Astrocyte (in vitro differentiated cells and primary cell): Measurements from ENCODE around the gene SNX5. TPM values are rescaled to one million over a fixed set of nuclear protein-coding genes. Genes with fewer than 3 reads are reported as not detected.
A peak's percentile ranks its signal among the peaks of the same experiment; 100 is the strongest.

Source experiments
- DNase-seq: peaks from one replicate; pipeline ENCODE4 v3.0.0-alpha.2; 2010; ENCODE audit warnings: low read depth
- FAIRE-seq: peaks from 2 replicates; lab custom pipeline; 2011; peaks lifted over from hg19 to GRCh38; lab: Jason Lieb, UNC
- H2AFZ ChIP-seq: 2 replicates; pipeline ENCODE4 v1.6.0; 2012; ENCODE audit warnings: low read depth, low read length, inconsistent platforms
- H3K27ac ChIP-seq: 2 replicates; pipeline ENCODE4 v1.5.1; 2011; ENCODE audit warnings: low read depth, low read length, inconsistent platforms
- H3K27me3 ChIP-seq: 2 replicates; pipeline ENCODE4 v1.6.0; 2011; ENCODE audit warnings: low read length, inconsistent platforms; ENCODE audit not compliant: insufficient read depth
- H3K36me3 ChIP-seq: 2 replicates; pipeline ENCODE4 v1.5.1; 2011; ENCODE audit warnings: low read length, inconsistent platforms; ENCODE audit not compliant: insufficient read depth
- H3K4me1 ChIP-seq: 2 replicates; pipeline ENCODE4 v1.5.1; 2011; ENCODE audit warnings: low read length, inconsistent platforms; ENCODE audit not compliant: insufficient read depth
- H3K4me2 ChIP-seq: 2 replicates; pipeline ENCODE4 v1.6.0; 2012; ENCODE audit warnings: low read length, inconsistent platforms
- H3K4me3 ChIP-seq: 2 replicates; pipeline ENCODE4 v1.5.1; 2011; ENCODE audit warnings: low read depth, mild to moderate bottlenecking, low read length, inconsistent platforms; ENCODE audit not compliant: insufficient read depth
- H3K79me2 ChIP-seq: 2 replicates; pipeline ENCODE4 v1.6.0; 2012; ENCODE audit warnings: mild to moderate bottlenecking, low read length, inconsistent platforms; ENCODE audit not compliant: insufficient read depth
- H3K9ac ChIP-seq: 2 replicates; pipeline ENCODE4 v1.6.0; 2012; ENCODE audit warnings: mild to moderate bottlenecking, low read length, inconsistent platforms
- H3K9me3 ChIP-seq: 2 replicates; pipeline ENCODE4 v1.5.1; 2012; ENCODE audit warnings: low read depth, mild to moderate bottlenecking, low read length, inconsistent platforms; ENCODE audit not compliant: insufficient read depth
- H4K20me1 ChIP-seq: 2 replicates; pipeline ENCODE4 v1.6.0; 2012; ENCODE audit warnings: low read length, inconsistent platforms; ENCODE audit not compliant: insufficient read depth
- H3K27ac Mint-ChIP-seq: one replicate; pipeline ENCODE4 v1.8.0; 2021; ENCODE audit warnings: mild to moderate bottlenecking, mixed read lengths; ENCODE audit not compliant: unreplicated experiment
- H3K27me3 Mint-ChIP-seq: one replicate; pipeline ENCODE4 v1.8.0; 2021; ENCODE audit warnings: low read depth, mixed read lengths; ENCODE audit not compliant: unreplicated experiment
- H3K36me3 Mint-ChIP-seq: one replicate; pipeline ENCODE4 v1.8.0; 2021; ENCODE audit warnings: low read depth, mixed read lengths; ENCODE audit not compliant: unreplicated experiment
- H3K4me1 Mint-ChIP-seq: one replicate; pipeline ENCODE4 v1.8.0; 2021; ENCODE audit warnings: low read depth, mixed read lengths; ENCODE audit not compliant: unreplicated experiment
- H3K4me3 Mint-ChIP-seq: one replicate; pipeline ENCODE4 v1.8.0; 2021; ENCODE audit warnings: mild to moderate bottlenecking, moderate library complexity, mixed read lengths; ENCODE audit not compliant: unreplicated experiment
- H3K9me3 Mint-ChIP-seq: one replicate; pipeline ENCODE4 v1.8.0; 2021; ENCODE audit warnings: mild to moderate bottlenecking, mixed read lengths; ENCODE audit not compliant: unreplicated experiment
- CTCF ChIP-seq: IDR thresholded peaks from 2 replicates; pipeline ENCODE4 v1.5.1; 2011; ENCODE audit warnings: low read depth, mild to moderate bottlenecking, inconsistent platforms, low read length, moderate library complexity; ENCODE audit not compliant: insufficient read depth
- EZH2 ChIP-seq: IDR thresholded peaks from 2 replicates; pipeline ENCODE4 v1.6.1; 2012; ENCODE audit warnings: mild to moderate bottlenecking, low read length, inconsistent platforms; ENCODE audit not compliant: insufficient read depth
- total RNA-seq: library from RNA; stranded (reverse); gene quantifications from 2 replicates; pipeline ENCODE4 v1.2.1, GENCODE V29; 2021

The SNX5 gene
- total RNA-seq, 1 donor from 2014 or later: 95.1 TPM

- peaks cover 4% of the 10 kb centered on the region for H3K27me3 Mint-ChIP-seq
- H3K9me3 Mint-ChIP-seq: no peaks in the 10 kb centered on the region
- FAIRE-seq: no peak
- H3K4me3 Mint-ChIP-seq: no peak overlapping the region
- H3K9me3 ChIP-seq: no peaks in the 10 kb centered on the region
- H3K36me3 ChIP-seq: no peaks in the 10 kb centered on the region
- peaks cover 6% of the 10 kb centered on the region for H3K4me1 Mint-ChIP-seq
- H3K4me1 ChIP-seq: peaks cover 9% of the 10 kb centered on the region
- H3K79me2 ChIP-seq: no peaks in the 10 kb centered on the region
- no peak overlapping the region for H3K9ac ChIP-seq
- H3K36me3 Mint-ChIP-seq: no peaks in the 10 kb centered on the region
- H3K4me2 ChIP-seq: no peak overlapping the region
- H3K27ac ChIP-seq: no peak overlapping the region
- H2AFZ ChIP-seq: peak overlapping the region; percentile 39
- no peaks in the 10 kb centered on the region for H4K20me1 ChIP-seq
- H3K27ac Mint-ChIP-seq: no peak overlapping the region
- no peak for TF ChIP-seq EZH2
- no peak for TF ChIP-seq CTCF
- H3K4me3 ChIP-seq: no peak overlapping the region
- H3K27me3 ChIP-seq: no peaks in the 10 kb centered on the region
- DNase-seq: peak; percentile 73
Measured at GRCh38 chr20:18001131-18001921, 32.7 kb upstream of the SNX5 start.

- FAIRE-seq: no peak
- H2AFZ ChIP-seq: no peak overlapping the region
- peaks cover 10% of the 10 kb centered on the region for H3K4me1 ChIP-seq
- H3K9me3 ChIP-seq: no peaks in the 10 kb centered on the region
- no peak overlapping the region for H3K9ac ChIP-seq
- no peak overlapping the region for H3K4me3 ChIP-seq
- Mint-ChIP-seq H3K4me1 (peaks cover 6% of the 10 kb centered on the region), H3K27me3 (peaks cover 4% of the 10 kb centered on the region), H3K4me3 (no peak overlapping the region), H3K9me3 (no peaks in the 10 kb centered on the region), H3K36me3 (no peaks in the 10 kb centered on the region), H3K27ac (no peak overlapping the region)
- no peaks in the 10 kb centered on the region for H3K27me3 ChIP-seq
- H3K27ac ChIP-seq: no peak overlapping the region
- DNase-seq: no peak
- no peaks in the 10 kb centered on the region for H3K79me2 ChIP-seq
- H3K36me3 ChIP-seq: no peaks in the 10 kb centered on the region
- H4K20me1 ChIP-seq: no peaks in the 10 kb centered on the region
- H3K4me2 ChIP-seq: no peak overlapping the region
- TF ChIP-seq CTCF (no peak), EZH2 (no peak)
Measured at GRCh38 chr20:17999566-17999965, 31.0 kb upstream of the SNX5 start.

GRCh38 chr20:17998446-17998845 is 29.9 kb upstream of the SNX5 start:
- H2AFZ ChIP-seq: no peak overlapping the region
- H3K4me3 ChIP-seq: no peak overlapping the region
- no peaks in the 10 kb centered on the region for H3K79me2 ChIP-seq
- H3K9ac ChIP-seq: no peak overlapping the region
- H3K27ac ChIP-seq: no peak overlapping the region
- Mint-ChIP-seq H3K4me1 (peaks cover 6% of the 10 kb centered on the region), H3K27me3 (peaks cover 4% of the 10 kb centered on the region), H3K36me3 (no peaks in the 10 kb centered on the region), H3K9me3 (no peaks in the 10 kb centered on the region), H3K27ac (no peak overlapping the region), H3K4me3 (no peak overlapping the region)
- no peak for DNase-seq
- no peaks in the 10 kb centered on the region for H3K27me3 ChIP-seq
- TF ChIP-seq EZH2 (no peak), CTCF (no peak)
- H3K36me3 ChIP-seq: no peaks in the 10 kb centered on the region
- no peaks in the 10 kb centered on the region for H3K9me3 ChIP-seq
- no peak for FAIRE-seq
- H4K20me1 ChIP-seq: no peaks in the 10 kb centered on the region
- H3K4me2 ChIP-seq: no peak overlapping the region
- H3K4me1 ChIP-seq: peaks cover 10% of the 10 kb centered on the region
